ENCODE data around the gene EGLN1.

The EGLN1 gene

DNA sequence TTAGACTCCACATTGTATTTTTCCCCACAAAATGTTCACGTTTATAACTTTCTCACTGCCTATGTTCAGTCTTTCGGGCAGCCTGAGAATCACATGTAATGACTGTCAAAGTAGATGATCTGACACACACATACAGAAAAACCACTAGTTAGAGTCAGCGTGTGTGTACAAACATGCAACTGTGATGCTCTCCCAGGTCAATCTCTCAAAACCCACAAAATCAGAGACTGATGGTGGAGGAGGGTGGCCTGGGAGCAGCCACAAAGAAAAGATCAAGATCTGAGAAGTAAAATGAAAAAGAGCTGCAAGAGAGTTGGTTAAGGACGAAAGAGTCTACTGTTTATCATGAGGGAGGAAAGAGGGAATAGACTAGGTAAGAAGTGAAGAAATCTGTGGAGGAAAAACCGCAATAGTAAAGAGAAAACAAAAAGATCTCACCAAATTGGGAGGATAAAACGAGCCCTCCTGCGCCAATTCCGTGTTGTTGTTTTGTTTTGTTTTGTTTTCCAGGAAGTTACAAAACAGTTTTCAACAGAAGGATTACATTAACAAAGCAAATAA is 2.3 kb downstream of the EGLN1 start:
- TF ChIP-seq, protein P1, sequence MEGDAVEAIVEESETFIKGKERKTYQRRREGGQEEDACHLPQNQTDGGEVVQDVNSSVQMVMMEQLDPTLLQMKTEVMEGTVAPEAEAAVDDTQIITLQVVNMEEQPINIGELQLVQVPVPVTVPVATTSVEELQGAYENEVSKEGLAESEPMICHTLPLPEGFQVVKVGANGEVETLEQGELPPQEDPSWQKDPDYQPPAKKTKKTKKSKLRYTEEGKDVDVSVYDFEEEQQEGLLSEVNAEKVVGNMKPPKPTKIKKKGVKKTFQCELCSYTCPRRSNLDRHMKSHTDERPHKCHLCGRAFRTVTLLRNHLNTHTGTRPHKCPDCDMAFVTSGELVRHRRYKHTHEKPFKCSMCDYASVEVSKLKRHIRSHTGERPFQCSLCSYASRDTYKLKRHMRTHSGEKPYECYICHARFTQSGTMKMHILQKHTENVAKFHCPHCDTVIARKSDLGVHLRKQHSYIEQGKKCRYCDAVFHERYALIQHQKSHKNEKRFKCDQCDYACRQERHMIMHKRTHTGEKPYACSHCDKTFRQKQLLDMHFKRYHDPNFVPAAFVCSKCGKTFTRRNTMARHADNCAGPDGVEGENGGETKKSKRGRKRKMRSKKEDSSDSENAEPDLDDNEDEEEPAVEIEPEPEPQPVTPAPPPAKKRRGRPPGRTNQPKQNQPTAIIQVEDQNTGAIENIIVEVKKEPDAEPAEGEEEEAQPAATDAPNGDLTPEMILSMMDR (IDR thresholded peaks at IDR 0.05; ENCODE audit: low read depth, low read length), result no peak
- no peak for DNase-seq (ENCODE audit: extremely low read depth, low read depth)

DNA sequence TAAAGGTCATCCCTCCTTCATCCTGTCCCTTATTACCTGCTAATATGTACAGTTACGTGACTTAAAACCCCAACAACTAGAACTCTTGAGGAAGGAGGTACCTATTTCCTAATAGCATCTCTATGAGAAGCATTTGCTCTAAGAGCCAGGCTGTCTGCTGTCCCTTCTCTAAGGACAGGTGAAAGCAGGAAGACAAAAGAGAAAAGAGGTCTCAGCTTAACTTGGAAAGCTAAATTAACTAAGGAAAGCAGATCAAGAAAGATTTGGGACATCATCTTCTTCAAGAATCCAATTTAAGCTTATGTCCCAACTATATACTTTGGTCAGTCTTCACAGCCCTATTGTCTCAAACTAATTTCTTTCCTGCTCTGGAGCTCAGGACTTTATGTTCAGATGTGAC is 2.9 kb downstream of the EGLN1 start:
- TF ChIP-seq, protein P1 (IDR thresholded peaks at IDR 0.05; ENCODE audit: low read depth, low read length), result no peak

DNA sequence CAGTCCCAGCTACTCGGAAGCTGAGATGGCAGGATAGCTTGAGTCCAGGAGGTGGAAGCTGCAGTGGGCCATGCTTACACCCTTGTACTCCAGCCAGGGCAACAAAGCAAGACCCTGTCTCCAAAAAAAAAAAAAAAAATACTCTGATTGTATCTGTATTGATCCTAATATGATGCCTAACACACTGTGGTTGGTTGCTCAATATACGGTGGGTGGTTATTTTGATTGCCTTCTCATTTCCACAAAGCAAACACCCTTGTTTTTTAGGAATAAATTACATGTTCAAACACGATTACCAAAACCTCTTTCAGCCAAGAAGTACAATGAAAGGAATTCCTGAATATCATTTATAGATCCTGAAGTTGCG is 3.4 kb downstream of the EGLN1 start:
- TF ChIP-seq, protein P1 (IDR thresholded peaks at IDR 0.05; ENCODE audit: low read depth, low read length), result no peak

More for the DNA sequence above, 2.9 kb downstream of the EGLN1 start:
- DNase-seq (ENCODE audit: extremely low read depth, low read depth), result no peak

DNA sequence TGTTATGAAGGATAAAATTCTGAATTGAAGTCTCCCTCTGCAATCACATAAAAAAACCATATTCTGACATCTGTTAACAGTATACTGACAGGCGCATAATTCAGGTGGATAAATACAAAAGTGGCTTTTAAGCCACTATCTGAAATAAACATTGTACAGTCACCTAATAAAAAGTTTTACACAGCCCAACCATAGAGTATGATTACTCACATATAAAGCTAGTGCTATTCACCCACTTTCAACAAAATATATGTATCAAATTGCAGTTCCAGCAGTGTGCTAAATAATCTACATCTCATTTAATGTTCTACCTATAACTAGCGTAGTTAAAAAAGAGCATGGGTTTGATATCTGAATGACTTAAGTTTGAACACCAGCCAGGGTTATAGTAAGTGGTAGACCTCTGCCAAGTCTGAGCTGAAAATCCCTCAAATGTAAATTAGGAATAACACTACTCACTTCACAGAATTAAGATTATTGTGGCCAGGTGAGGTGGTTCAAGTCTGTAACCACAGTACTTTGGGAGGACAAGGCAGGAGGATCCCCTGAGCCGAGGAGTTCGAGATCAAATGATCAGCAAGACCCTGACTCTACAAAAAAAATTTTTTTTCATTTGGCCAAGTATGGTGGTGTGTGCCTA is 3.9 kb downstream of the EGLN1 start:
- TF ChIP-seq, protein P1 (IDR thresholded peaks at IDR 0.05; ENCODE audit: low read depth, low read length), result no peak
- DNase-seq (ENCODE audit: extremely low read depth, low read depth), result no peak

More for the DNA sequence above, 3.4 kb downstream of the EGLN1 start:
- DNase-seq (ENCODE audit: extremely low read depth, low read depth), result no peak

DNA sequence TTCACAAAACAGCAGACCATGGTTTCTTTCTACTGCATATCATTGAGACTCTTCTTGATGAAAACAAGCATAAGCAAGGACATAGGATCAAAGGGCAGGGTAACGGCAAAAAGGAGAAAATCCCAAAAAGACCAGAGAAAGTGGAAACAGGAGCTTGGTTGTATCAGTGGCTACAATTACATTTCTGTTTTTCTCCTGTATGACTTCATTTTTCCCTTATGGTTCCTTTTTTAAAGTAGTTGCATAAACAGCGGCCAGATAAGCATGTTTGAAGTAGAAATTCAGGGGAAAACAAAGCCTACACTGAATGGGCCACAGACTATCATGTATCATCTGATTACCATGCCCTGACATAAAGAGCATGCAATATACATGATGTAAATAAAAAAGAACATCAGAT is 4.6 kb downstream of the EGLN1 start:
- no peak for DNase-seq (ENCODE audit: extremely low read depth, low read depth)
- TF ChIP-seq, protein P1 (IDR thresholded peaks at IDR 0.05; ENCODE audit: low read depth, low read length), result no peak

DNA sequence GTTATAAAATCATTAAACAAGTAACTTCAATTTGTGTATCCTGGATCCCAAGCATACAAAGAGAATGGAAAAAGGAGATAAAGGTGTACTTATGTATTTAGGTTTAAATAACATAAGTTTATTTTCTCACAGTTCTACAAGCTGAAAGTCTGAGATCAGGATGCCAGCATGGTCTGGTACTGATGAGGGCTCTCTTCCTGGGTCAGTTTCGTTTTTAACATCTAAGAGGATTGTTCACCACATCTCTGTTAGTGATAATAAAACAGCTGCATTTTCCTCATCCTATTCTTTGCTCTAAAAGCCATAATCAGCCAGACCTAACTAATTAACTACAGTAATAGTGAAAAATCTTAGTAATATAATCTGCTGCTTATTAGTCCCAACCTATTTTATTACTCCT is 5.2 kb downstream of the EGLN1 start:
- DNase-seq (ENCODE audit: extremely low read depth, low read depth), result no peak
- TF ChIP-seq, protein P1 (IDR thresholded peaks at IDR 0.05; ENCODE audit: low read depth, low read length), result no peak

DNA sequence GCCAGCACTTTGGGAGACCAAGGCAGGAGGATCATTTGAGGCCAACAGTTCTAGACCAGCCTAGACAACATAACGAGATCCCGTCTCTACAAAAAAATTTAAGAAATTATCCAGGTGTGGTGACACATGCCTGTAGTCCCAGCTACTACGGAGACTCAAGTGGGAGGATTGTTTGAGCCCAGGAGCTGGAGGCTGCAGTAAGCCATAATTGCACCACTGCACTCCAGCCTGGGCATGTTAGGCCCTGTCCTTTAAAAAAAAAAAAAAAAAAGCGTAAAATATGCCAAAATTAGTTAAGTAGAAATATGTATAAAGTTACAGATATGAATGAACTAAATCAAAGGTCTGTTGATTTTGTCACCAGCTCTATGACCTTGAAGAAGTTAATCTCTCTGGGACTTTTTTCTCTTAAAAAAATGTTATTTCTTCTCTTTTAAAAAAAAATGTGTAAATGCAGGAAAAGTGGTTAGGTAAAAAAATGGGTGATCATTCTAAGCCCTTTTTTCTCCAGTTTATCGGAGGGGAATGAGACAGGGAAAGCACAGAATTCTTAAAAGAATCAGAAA is 7.0 kb downstream of the EGLN1 start:
- DNase-seq (ENCODE audit: extremely low read depth, low read depth), result no peak
- TF ChIP-seq, protein P1 (IDR thresholded peaks at IDR 0.05; ENCODE audit: low read depth, low read length), result no peak

Data from AG09319 (cell line).